Stimulated activated CD8-positive, alpha-beta memory T cell treated with anti-CD3 and anti-CD28 coated beads, Interleukin-4, amount 100 ng/mL, for 24 hours (primary cell): ENCODE measurements around the gene EPM2AIP1.
"Not testable (repeated sequence)": the region's sequence is repeated elsewhere in the genome, so short reads cannot be mapped to it uniquely, and the experiment has no call there.

Source experiments
- DNase-seq: peaks from one replicate; pipeline ENCODE4 v3.0.0-alpha.2; 2020; ENCODE audit warnings: low read depth

The EPM2AIP1 gene

GRCh38 chr3:36954452-36955134 lies 38.3 kb downstream of the EPM2AIP1 start:
- DNase-seq: no peak

DNA sequence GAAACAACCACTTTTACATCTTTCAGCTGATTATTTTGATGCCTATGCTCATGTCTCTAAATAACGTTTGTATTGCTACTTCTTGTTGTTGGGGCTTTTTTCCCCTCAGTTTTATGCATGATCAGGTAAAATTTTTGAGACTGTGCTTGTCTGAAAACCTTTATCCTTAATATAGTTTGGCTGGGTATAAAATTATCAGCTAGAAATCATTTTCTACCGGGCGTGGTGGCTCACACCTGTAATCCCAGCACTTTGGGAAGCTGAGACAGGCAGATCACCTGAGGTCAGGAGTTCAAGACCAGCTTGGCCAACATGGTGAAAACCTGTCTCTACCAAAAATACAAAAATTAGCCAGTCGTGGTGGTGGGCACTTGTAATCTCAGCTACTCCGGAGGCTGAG lies 45.1 kb downstream of the EPM2AIP1 start:
- not testable (repeated sequence) for DNase-seq

DNA sequence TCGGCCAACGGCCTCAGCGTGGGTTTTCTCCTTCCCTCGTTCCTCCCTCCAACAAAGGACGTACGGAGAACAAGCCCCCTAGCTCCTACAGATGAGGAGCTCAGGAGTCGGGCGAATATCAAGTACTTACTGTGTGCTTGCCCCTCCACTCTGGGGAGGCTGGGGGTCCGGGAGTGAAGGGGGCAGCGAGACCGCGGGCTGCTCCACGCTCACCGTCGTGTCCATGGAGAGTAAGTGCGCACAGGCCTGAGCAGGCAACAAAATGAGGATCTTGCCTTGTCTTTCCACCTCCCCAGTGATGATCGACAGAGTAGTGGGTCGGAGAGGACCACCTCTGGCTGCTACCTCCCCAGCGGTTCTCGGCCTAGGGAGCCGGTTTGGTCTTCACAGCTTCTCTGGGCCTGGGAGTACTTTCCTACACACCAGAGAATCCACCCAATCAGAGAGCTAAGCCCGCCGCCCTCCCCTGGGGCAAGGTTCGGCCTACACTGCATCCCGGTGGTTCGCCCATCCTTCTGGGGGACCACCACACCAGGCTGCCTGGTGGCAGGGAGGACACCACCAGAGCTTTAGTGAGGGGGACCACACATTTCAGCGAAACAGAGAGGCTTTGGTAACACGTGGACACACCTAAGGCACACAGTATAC lies 47.5 kb downstream of the EPM2AIP1 start:
- no peak for DNase-seq

GRCh38 chr3:36944641-36945270 lies 48.2 kb downstream of the EPM2AIP1 start, which contains the start of gene TRANK1:
TRANK1 (minus strand) TSS chr3:36945054; CDS start chr3:36944809, 245 bp downstream.
- peak; percentile 81 for DNase-seq

- DNase-seq: peak; percentile 16
Measured at GRCh38 chr3:36944012-36944640, 48.8 kb downstream of the EPM2AIP1 start.

DNA sequence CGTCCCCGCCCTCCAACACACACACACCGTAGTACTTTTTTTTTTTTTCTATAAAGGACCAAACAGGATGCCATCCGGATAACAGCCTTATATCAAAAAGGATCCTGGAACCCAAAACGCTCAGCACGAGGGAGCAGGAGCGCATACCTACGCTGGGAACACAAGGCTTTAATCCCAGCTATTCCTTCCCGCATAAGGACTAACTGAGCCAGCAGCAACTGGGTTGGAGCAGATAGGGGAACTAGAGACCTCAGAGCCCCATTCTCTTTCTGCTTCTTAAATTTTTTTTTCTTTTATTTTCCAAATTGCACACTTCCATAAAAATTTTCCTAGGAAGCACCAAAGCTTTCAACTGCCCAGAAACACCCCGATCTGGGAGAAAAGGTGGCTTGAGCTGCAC lies 49.3 kb downstream of the EPM2AIP1 start:
- no peak for DNase-seq

- DNase-seq: no peak
Measured at GRCh38 chr3:36942638-36943248, 50.2 kb downstream of the EPM2AIP1 start.

DNA sequence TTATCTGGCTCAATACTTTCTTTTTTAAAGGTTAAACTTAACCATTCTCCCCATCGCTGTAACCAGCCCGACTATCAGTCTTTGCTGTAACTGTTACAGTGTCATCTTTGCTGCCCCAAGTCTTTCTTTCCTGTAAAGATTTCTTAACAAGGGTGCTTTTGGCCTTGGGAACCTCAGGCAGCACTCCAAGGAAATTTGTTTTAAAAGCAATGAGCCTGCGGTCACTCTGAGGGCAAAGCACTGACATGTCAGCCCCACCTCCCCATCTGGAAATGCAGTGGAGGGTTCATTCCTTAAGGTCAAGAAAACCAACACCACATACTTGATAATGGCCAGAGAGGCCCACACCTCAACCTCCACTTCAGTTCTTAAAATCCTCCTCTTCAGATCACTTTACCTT lies 51.3 kb downstream of the EPM2AIP1 start:
- DNase-seq: no peak

GRCh38 chr3:36941162-36941561 lies 51.8 kb downstream of the EPM2AIP1 start:
- no peak for DNase-seq

- no peak for DNase-seq
Measured at GRCh38 chr3:36937492-36937891, 55.4 kb downstream of the EPM2AIP1 start.
